ENCODE results near the gene TRPM8.

DNA sequence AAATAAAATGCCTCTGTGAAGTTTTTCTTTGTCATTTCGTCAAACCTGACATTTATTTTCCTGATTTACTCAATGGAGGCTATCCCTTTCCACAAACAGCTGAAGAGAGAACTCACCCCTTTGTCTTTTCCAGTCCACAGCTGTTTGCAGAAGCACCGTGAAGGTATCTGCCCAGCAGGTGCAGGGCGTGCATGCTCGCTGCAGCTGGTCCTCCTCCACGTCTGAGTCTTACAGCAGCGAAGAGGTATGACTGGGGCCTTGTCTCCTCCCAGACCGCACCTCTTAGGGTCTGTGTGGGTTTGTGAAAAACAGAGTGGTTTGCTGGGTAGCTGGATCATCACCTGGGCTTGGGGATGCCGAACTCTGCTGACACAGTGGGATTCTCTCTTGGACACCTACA is 143.1 kb downstream of the TRPM8 start:
- TF ChIP-seq, protein P1, sequence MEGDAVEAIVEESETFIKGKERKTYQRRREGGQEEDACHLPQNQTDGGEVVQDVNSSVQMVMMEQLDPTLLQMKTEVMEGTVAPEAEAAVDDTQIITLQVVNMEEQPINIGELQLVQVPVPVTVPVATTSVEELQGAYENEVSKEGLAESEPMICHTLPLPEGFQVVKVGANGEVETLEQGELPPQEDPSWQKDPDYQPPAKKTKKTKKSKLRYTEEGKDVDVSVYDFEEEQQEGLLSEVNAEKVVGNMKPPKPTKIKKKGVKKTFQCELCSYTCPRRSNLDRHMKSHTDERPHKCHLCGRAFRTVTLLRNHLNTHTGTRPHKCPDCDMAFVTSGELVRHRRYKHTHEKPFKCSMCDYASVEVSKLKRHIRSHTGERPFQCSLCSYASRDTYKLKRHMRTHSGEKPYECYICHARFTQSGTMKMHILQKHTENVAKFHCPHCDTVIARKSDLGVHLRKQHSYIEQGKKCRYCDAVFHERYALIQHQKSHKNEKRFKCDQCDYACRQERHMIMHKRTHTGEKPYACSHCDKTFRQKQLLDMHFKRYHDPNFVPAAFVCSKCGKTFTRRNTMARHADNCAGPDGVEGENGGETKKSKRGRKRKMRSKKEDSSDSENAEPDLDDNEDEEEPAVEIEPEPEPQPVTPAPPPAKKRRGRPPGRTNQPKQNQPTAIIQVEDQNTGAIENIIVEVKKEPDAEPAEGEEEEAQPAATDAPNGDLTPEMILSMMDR (IDR thresholded peaks at IDR 0.05), result no peak
- TF ChIP-seq EZH2phosphoT487 (IDR thresholded peaks at IDR 0.05) (no peak), EZH2 (IDR thresholded peaks at IDR 0.05) (no peak)

All from neural progenitor cell (in vitro differentiated cells).